Measurements from ENCODE around the gene SH3TC2.

GRCh38 chr5:148995791-148996190 is 67.1 kb downstream of the SH3TC2 start:
- TF ChIP-seq CTCF (IDR thresholded peaks at IDR 0.05), result no peak
- TF ChIP-seq POLR2A (IDR thresholded peaks at IDR 0.05), result no peak
